Endothelial cell of umbilical vein (primary cell): Measurements from ENCODE around the gene LMO1. TPM values are rescaled to one million over a fixed set of nuclear protein-coding genes. Genes with fewer than 3 reads are reported as not detected.

ENCODE experiments used
- BruUV-seq: library from RNA; stranded (reverse); fragments of 400-500 nt; replicated peaks from 2 replicates; lab custom pipeline; 2021; lab: Mats Ljungman, UMichigan
- CTCF ChIA-PET: fragments of 300-600, 350-600 bp; sonication (Branson Sonifier 250); formaldehyde crosslinking; loops from one replicate; lab custom pipeline; 2021; ENCODE audit warnings: antibody characterized with exemption, inconsistent platforms; lab: Charles Lee
- POLR2A ChIA-PET: fragments of 300-600, 350-600 bp; sonication (Branson Sonifier 250); formaldehyde crosslinking; loops from one replicate; lab custom pipeline; 2021; ENCODE audit warnings: antibody characterized with exemption, inconsistent platforms; lab: Charles Lee
- DNase-seq: peaks from one replicate; pipeline ENCODE4 v3.0.0-alpha.2; 2011; ENCODE audit warnings: low read depth, low spot score
- FAIRE-seq: peaks from 2 replicates; lab custom pipeline; 2011; peaks lifted over from hg19 to GRCh38; lab: Jason Lieb, UNC
- H2AFZ ChIP-seq: 2 replicates; pipeline ENCODE4 v1.6.0; 2012; ENCODE audit warnings: low read depth, low read length, control low read depth, inconsistent platforms
- H3K27ac ChIP-seq: 2 replicates; pipeline ENCODE4 v1.5.1; 2011; ENCODE audit warnings: low read depth, mild to moderate bottlenecking, control low read depth, low read length, moderate library complexity; ENCODE audit not compliant: insufficient read depth
- H3K27me3 ChIP-seq, 2 experiments: 2 replicates each; pipeline versions ENCODE4 v1.6.0 to v1.6.1; 2011; ENCODE audit warnings: low read length in 2 of 2, mixed read lengths in 1 of 2; ENCODE audit not compliant: control insufficient read depth in 2 of 2, insufficient read depth in 2 of 2
- H3K36me3 ChIP-seq, 2 experiments: 2 replicates in 1 of 2; 3 replicates in 1 of 2; pipeline ENCODE4 v1.5.1; 2011; ENCODE audit warnings: low read length in 2 of 2, mild to moderate bottlenecking in 1 of 2, moderate library complexity in 1 of 2; ENCODE audit not compliant: control insufficient read depth in 2 of 2, insufficient read depth in 2 of 2; ENCODE audit errors: extremely low read depth in 1 of 2
- H3K4me1 ChIP-seq: 3 replicates; pipeline ENCODE4 v1.5.1; 2011; ENCODE audit warnings: mild to moderate bottlenecking, low read length; ENCODE audit not compliant: control insufficient read depth, insufficient read depth; ENCODE audit errors: extremely low read depth
- H3K4me2 ChIP-seq: 2 replicates; pipeline ENCODE4 v1.6.1; 2011; ENCODE audit warnings: low read length, control low read depth, mixed read lengths; ENCODE audit not compliant: insufficient read depth
- H3K4me3 ChIP-seq, 3 experiments: fragments of 200-600 bp in 1 of 3; sonication (generic), shearing (Covaris generic) in 1 of 3; replicated peaks in 1 of 3; 2 replicates each; pipeline ENCODE4 v1.5.1; 2011 to 2016; ENCODE audit warnings: control low read depth in 3 of 3, low read length in 3 of 3, mild to moderate bottlenecking in 2 of 3, inconsistent platforms in 1 of 3, low read depth in 1 of 3, moderate library complexity in 1 of 3; ENCODE audit not compliant: insufficient read depth in 1 of 3
- H3K79me2 ChIP-seq: 2 replicates; pipeline ENCODE4 v1.6.0; 2012; ENCODE audit warnings: low read length, inconsistent platforms; ENCODE audit not compliant: control insufficient read depth, insufficient read depth
- H3K9ac ChIP-seq: replicated peaks from 2 replicates; pipeline ENCODE3; 2011; ENCODE audit warnings: low read length, control low read depth; ENCODE audit not compliant: insufficient read depth; ENCODE audit errors: extremely low read depth
- H3K9me1 ChIP-seq: replicated peaks from 3 replicates; pipeline ENCODE4 v1.6.0; 2011; ENCODE audit warnings: mild to moderate bottlenecking, low read length; ENCODE audit not compliant: control insufficient read depth, insufficient read depth; ENCODE audit errors: extremely low read depth
- H3K9me3 ChIP-seq: replicated peaks from 2 replicates; pipeline ENCODE4 v1.5.1; 2012; ENCODE audit warnings: low read length, inconsistent platforms; ENCODE audit not compliant: control insufficient read depth, insufficient read depth
- H4K20me1 ChIP-seq: replicated peaks from 2 replicates; pipeline ENCODE3; 2011; ENCODE audit warnings: mild to moderate bottlenecking, low read length; ENCODE audit not compliant: control insufficient read depth, insufficient read depth; ENCODE audit errors: extremely low read depth
- EZH2 ChIP-seq: IDR thresholded peaks from 2 replicates; pipeline ENCODE4 v1.6.1; 2012; ENCODE audit warnings: borderline replicate concordance, low read depth, mild to moderate bottlenecking, moderate library complexity, low read length, inconsistent platforms; ENCODE audit not compliant: severe bottlenecking
- FOS ChIP-seq: IDR thresholded peaks from 2 replicates; pipeline ENCODE4 v1.6.1; 2011; ENCODE audit warnings: mild to moderate bottlenecking, low read length, moderate library complexity, borderline replicate concordance; ENCODE audit not compliant: insufficient read depth
- GATA2 ChIP-seq: IDR thresholded peaks from 2 replicates; pipeline ENCODE4 v1.7.0; 2011; ENCODE audit warnings: low read depth, mild to moderate bottlenecking, moderate library complexity, mixed read lengths, low read length; ENCODE audit not compliant: insufficient read length, insufficient read depth
- JUN ChIP-seq: IDR thresholded peaks from 2 replicates; pipeline ENCODE4 v1.6.1; 2011; ENCODE audit warnings: borderline replicate concordance, low read depth; ENCODE audit not compliant: insufficient read length, insufficient read depth
- MYC ChIP-seq: IDR thresholded peaks from one replicate; pipeline ENCODE4 v1.6.1; 2011; ENCODE audit warnings: mild to moderate bottlenecking, low read depth, low read length
- POLR2A ChIP-seq: IDR thresholded peaks from 2 replicates; pipeline ENCODE4 v1.6.1; 2012; ENCODE audit warnings: low read depth, mild to moderate bottlenecking, control low read depth, low read length
- POLR2AphosphoS5 ChIP-seq: IDR thresholded peaks from 2 replicates; pipeline ENCODE4 v1.6.1; 2012; ENCODE audit warnings: low read depth, mild to moderate bottlenecking, control low read depth, low read length, moderate library complexity; ENCODE audit not compliant: insufficient read depth
- dilution Hi-C: fragments of 300-500 bp; cut with MboI; formaldehyde crosslinking; loops from one replicate; pipeline ENCODE4 v1.15.0; 2019; ENCODE audit warnings: low sequenced_read_pairs; ENCODE audit not compliant: extremely low pct_ligation_motif_present
- intact Hi-C: fragments of 100-400 bp; cut with micrococcal nuclease; formaldehyde crosslinking; loops from one replicate; pipeline ENCODE4 v1.10.0; 2022
- polyA plus RNA-seq, 4 experiments: library from polyadenylated mRNA; depleted of rRNA in 3 of 4; stranded (reverse) in 3 of 4; unstranded in 1 of 4; fragments of >200 nt; gene quantifications; 2 replicates each; pipeline versions ENCODE4 v1.2.1 to v1.2.3, GENCODE V29; 2011 to 2012; ENCODE audit warnings: missing spikeins in 1 of 4
- total RNA-seq: library from RNA; stranded (reverse); gene quantifications from 2 replicates; pipeline ENCODE4 v1.2.3, GENCODE V29; 2021
- TF ChIP-seq, protein P1 (sequence below), 2 donors: IDR thresholded peaks; 1 replicate in 1 of 2; 2 replicates in 1 of 2; pipeline ENCODE4 v1.5.1; 2011; ENCODE audit warnings: low read length in 2 of 2, mild to moderate bottlenecking in 2 of 2, moderate library complexity in 2 of 2, control low read depth in 1 of 2, inconsistent platforms in 1 of 2, low read depth in 1 of 2; ENCODE audit not compliant: insufficient read depth in 1 of 2; ENCODE audit errors: extremely low read depth in 1 of 2
- TF ChIP-seq, protein P2 (sequence below): IDR thresholded peaks from 2 replicates; pipeline ENCODE4 v1.6.1; 2011; ENCODE audit not compliant: insufficient read depth, insufficient read length

Gene LMO1
- total and polyA plus RNA-seq, 2 donors (not counting 3 experiments of a cell fraction or from before 2014, with no cell fraction given), result not detected

DNA sequence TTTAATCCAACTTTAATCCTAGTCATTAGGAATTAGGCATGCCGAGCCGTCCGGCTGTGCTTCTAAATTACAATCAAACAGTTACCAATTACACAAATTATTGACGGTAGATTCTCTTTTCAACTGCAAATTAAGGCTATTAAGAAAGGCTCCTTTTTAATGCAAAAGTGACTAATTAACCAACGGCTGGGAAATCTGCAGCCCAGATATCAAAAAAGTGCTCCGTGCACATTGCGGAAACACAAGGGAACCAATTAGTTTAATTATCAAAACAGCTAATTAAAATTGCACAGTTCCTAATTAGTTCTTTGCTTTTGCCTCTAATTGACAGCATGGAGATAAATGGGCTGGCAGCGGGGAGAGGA, 19.4 kb upstream of the LMO1 start:
- Histone ChIP-seq H2AFZ (no peak overlapping the region), H3K9ac (no peak overlapping the region), H3K9me3 (no peaks in the 10 kb centered on the region), H3K27me3 (peaks cover 16 to 25% of the 10 kb centered on the region in 2 experiments), H3K9me1 (no peaks in the 10 kb centered on the region), H3K4me1 (no peaks in the 10 kb centered on the region), H3K36me3 (no peaks in the 10 kb centered on the region), H3K27ac (no peak overlapping the region), H3K4me2 (no peak overlapping the region), H3K4me3 (no peak overlapping the region), H3K79me2 (no peaks in the 10 kb centered on the region), H4K20me1 (no peaks in the 10 kb centered on the region)
- intact Hi-C loops (no loop called here), dilution Hi-C loops (no loop called here)
- ChIA-PET POLR2A (no interaction called here), CTCF (no interaction called here)
- TF ChIP-seq GATA2 (no peak), POLR2AphosphoS5 (no peak), JUN (no peak), MYC (no peak), EZH2 (no peak), FOS (no peak), POLR2A (no peak)
- TF ChIP-seq, protein P1, sequence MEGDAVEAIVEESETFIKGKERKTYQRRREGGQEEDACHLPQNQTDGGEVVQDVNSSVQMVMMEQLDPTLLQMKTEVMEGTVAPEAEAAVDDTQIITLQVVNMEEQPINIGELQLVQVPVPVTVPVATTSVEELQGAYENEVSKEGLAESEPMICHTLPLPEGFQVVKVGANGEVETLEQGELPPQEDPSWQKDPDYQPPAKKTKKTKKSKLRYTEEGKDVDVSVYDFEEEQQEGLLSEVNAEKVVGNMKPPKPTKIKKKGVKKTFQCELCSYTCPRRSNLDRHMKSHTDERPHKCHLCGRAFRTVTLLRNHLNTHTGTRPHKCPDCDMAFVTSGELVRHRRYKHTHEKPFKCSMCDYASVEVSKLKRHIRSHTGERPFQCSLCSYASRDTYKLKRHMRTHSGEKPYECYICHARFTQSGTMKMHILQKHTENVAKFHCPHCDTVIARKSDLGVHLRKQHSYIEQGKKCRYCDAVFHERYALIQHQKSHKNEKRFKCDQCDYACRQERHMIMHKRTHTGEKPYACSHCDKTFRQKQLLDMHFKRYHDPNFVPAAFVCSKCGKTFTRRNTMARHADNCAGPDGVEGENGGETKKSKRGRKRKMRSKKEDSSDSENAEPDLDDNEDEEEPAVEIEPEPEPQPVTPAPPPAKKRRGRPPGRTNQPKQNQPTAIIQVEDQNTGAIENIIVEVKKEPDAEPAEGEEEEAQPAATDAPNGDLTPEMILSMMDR (IDR thresholded peaks at IDR 0.05; ENCODE audit: extremely low read depth in 1 of 2, insufficient read depth in 1 of 2, low read depth in 1 of 2, low read length in 2 of 2), result no peak
- TF ChIP-seq, protein P2, sequence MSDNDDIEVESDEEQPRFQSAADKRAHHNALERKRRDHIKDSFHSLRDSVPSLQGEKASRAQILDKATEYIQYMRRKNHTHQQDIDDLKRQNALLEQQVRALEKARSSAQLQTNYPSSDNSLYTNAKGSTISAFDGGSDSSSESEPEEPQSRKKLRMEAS, result no peak
- BruUV-seq, result no TSS peak
- FAIRE-seq, result no peak
- no peak for DNase-seq
